Non-pigmented ciliary epithelial cell (primary cell): ENCODE results near the gene HAX1.
"Not testable (repeated sequence)": the region's sequence is repeated elsewhere in the genome, so short reads cannot be mapped to it uniquely, and the experiment has no call there.

ENCODE experiments used
- DNase-seq: peaks from one replicate; pipeline ENCODE4 v3.0.0-alpha.2; 2010; ENCODE audit warnings: low read depth

Gene HAX1

DNA sequence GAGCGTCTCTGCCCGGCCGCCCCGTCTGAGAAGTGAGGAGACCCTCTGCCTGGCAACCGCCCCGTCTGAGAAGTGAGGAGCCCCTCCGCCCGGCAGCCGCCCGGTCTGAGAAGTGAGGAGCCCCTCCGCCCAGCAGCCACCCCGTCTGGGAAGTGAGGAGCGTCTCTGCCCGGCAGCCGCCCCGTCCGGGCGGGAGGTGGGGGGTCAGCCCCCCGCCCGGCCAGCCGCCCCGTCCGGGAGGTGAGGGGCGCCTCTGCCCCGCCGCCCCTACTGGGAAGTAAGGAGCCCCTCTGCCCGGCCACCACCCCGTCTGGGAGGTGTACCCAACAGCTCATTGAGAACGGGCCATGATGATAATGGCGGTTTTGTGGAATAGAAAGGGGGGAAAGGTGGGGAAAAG lies 15.2 kb downstream of the HAX1 start:
- not testable (repeated sequence) for DNase-seq

GRCh38 chr1:154288661-154289060 lies 16.2 kb downstream of the HAX1 start:
- DNase-seq: no peak

DNA sequence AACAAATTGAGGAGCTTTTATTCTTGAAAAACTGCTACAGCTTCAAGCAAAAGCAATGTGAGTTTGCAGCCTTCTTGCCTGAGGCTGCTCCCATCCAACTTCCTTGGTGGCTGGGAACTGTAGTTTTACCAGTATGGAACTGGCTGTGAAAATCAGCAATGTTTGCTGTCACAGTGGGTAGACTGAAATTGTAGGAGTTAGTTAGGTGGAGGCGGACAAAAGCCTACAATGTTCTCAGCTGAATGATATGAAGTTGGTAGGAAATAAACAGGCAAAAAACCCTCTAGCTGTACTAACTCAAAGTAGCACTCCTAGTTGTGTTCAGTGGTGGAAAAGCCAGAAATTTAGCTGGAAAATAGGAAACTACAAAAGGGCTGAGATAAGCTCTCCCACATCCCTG lies 18.5 kb downstream of the HAX1 start:
- DNase-seq: no peak

DNA sequence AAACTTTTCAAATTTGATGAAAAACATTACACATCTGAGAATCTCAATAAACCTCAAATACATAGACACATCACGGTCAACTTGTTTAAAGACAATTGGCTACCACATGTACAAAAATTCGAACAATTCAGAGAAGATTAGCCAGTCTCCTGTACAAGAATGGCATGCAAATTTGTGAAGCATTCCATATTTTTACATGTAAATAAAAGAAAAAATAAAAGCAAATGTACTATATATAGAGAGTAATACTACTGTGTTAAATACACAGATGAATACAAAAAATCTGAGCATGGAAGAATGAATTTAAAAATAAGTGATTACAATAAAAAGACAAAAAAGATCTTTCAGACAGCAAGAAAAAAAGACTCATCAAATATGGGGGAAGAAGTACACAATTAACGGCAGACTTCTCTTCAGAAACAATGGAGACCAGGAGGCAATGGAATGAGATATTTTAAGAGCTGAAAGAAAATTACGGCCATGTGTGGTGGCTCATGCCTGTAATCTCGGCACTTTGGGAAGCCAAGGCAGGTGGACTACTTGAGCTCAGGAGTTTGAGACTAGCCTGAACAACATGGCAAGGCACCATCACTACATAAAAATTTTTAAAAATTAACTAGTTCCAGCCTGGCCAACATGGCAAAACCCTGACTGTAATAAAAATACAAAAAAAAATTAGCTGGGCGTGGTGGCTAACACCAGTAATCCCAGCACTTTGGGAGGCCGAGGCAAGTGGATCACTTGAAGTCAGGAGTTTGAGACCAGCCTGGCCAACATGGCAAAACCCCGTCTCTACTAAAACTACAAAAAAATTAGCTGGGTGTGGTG lies 23.2 kb downstream of the HAX1 start:
- no peak for DNase-seq

- DNase-seq: no peak
Observed at GRCh38 chr1:154301582-154301981, 29.2 kb downstream of the HAX1 start.

- no peak for DNase-seq
Observed at GRCh38 chr1:154304664-154305337, 32.4 kb downstream of the HAX1 start.

DNA sequence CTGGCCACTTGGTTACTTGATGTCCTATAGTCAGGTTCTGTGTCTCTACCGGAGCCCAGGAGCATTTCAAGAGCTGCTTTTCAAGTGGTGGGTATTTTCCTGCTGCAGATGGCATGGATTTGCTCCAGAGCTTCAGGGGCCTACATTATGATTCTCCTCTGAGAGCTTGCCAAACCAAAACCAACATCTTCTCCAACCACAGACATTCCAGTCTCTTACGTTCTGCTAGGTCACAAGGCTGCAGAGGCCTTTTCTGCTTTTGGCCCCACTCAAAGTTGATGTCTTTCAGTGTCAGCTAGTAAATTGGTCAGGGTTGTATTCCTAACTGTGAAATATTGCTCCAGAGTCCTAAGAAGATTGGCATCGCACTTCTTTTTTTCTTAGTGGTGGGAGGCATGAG lies 33.7 kb downstream of the HAX1 start:
- no peak for DNase-seq

DNA sequence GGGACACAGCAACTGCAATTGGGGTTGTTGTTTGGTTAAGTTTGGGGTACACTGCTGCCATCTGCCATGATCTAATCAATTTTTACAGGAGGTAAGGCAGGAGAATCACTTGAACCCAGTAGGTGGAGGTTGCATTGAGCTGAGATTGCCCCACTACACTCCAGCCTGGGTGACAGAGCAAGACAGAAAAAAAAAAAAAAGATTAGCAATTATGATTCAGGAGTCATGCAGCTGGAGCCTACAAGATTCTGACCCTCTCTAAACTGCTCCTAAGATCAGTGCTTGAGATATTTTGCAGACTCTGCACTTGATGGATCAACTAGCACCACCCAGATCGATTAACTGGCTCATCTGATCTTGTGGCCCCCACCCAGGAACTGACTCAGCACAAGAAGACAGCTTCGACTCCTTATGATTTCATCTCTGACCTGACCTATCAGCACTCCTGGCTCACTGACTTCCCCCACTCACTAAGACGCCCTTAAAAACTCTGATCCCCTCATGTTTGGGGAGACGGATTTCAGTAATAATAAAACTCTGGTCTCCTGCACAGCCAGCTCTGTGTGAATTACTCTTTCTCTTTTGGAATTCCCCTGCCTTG lies 35.3 kb downstream of the HAX1 start:
- DNase-seq: not testable (repeated sequence)

GRCh38 chr1:154309136-154309535 lies 36.7 kb downstream of the HAX1 start:
- not testable (repeated sequence) for DNase-seq

- not testable (repeated sequence) for DNase-seq
Observed at GRCh38 chr1:154312229-154313065, 40.0 kb downstream of the HAX1 start.

GRCh38 chr1:154313066-154313356 lies 40.6 kb downstream of the HAX1 start:
- DNase-seq: no peak

DNA sequence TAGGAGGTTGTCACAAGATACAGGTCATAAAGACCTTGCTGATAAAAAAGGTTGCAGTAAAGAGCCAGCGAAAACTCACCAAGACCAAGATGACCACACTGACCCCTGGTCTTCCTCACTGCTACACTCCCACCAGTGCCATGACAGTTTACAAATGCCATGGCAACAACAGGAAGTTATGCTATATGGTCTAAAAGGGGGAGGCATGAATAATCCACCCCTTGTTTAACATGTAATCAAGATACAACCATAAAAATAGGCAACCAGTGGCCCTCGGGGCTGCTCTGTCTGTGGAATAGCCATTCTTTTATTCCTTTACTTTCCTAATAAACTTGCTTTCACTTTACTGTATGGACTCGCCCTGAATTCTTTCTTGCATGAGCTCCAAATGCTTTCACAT lies 41.8 kb downstream of the HAX1 start:
- DNase-seq: not testable (repeated sequence)

- no peak for DNase-seq
Observed at GRCh38 chr1:154316704-154317103, 44.3 kb downstream of the HAX1 start.

DNA sequence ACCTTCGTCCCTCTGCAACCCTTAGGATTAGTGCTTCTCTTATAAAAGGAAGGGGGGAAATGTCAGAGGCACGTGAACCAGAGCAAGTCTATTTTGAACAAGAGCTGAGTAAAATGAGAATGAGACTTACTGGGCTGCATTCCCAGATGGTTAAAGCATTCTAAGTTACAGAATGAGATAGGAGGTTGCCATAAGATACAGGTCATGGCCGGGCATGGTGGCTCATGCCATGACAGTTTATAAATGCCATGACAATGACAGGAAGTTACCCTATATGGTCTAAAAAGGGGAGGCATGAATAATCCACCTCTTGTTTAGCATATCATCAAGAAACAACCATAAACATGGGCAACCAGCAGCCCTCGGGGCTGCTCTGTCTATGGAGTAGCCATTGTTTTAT lies 46.0 kb downstream of the HAX1 start:
- no peak for DNase-seq

DNA sequence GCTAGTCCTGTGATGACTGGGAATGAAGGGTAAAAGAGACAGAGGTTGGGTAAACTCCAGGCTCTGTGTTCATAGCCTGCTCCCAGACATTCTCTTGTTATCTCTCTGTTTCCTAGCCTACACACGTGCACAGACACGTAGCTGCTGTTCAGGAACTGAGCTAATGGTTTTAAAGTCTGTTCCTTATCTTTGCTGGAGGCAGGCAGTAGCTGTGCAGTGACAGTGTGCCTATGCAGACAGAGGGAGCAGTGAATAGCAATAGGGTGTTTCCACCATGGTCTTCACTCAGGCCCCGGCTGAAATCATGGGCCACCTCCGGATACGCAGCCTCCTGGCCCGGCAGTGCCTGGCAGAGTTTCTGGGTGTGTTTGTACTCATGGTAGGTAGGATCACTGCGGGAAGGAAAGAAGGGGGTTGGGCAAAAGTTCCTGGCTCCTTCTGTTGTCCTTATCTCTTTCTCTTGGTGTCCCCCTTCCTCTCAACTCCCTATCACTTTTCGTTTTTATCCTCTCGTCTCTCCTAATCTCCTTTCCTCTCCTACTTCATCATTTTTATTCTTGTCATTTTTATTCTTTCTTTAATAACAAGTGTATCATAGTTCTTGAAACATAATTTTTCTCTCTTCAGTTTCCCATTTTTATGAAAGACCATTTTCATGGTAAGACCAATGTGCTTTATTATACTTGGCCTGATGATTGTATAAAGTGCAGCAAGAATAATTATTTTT lies 48.6 kb downstream of the HAX1 start, which contains the start of gene AQP10:
TSS of gene AQP10 (plus strand) at position 212 of the 727 bp plus-strand sequence. CDS start at position 275, 63 bp downstream.
- DNase-seq: no peak

DNA sequence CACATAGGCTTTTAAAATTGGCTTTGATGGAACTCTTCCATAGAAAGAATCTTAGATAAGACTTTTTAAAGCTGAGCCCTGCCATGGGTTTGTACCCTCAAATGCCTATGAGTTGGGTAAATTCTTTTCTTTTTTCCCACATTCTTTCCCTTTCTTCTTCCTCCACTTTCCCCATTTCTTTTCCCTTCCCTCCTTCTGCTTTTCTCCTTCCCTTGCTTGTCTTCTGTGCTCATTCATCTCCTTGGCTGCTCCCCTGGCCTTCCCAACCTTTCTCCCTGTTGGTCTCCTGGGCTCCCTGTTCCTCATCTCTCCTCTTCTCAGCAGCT lies 49.1 kb downstream of the HAX1 start:
- DNase-seq: not testable (repeated sequence)

DNA sequence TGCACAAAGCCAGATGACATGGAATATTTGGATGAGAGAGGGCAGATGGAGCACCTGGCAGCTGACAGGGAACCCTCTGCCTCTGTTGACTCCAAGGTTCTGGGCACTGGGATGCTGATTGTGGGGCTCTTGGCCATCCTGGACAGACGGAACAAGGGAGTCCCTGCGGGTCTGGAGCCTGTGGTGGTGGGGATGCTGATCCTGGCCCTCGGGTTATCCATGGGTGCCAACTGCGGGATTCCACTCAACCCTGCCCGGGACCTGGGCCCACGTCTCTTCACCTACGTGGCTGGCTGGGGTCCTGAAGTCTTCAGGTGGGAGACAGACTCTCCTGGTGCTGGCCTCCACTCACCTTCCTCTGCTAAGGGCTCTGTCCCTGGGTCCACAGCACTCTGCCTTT lies 51.1 kb downstream of the HAX1 start:
- no peak for DNase-seq

- no peak for DNase-seq
Observed at GRCh38 chr1:154324241-154324640, 51.8 kb downstream of the HAX1 start.

GRCh38 chr1:154324669-154325582 lies 52.5 kb downstream of the HAX1 start, which contains the start of gene ATP8B2:
Gene ATP8B2, plus strand, starts transcription at chr1:154325525. Its CDS starts 2,617 bp downstream, at chr1:154328142.
- no peak for DNase-seq
